Raji (cell line): Measurements from ENCODE around the gene SGSH.

ENCODE experiments used
- POLR2A ChIP-seq: IDR thresholded peaks from 2 replicates; pipeline ENCODE4 v1.6.1; 2011; ENCODE audit warnings: low read depth, low read length, control low read depth; ENCODE audit not compliant: insufficient read depth

The SGSH gene

GRCh38 chr17:80191192-80191591 is 28.9 kb downstream of the SGSH start:
- TF ChIP-seq POLR2A, result no peak

GRCh38 chr17:80190716-80191115 is 29.4 kb downstream of the SGSH start:
- TF ChIP-seq POLR2A, result no peak

DNA sequence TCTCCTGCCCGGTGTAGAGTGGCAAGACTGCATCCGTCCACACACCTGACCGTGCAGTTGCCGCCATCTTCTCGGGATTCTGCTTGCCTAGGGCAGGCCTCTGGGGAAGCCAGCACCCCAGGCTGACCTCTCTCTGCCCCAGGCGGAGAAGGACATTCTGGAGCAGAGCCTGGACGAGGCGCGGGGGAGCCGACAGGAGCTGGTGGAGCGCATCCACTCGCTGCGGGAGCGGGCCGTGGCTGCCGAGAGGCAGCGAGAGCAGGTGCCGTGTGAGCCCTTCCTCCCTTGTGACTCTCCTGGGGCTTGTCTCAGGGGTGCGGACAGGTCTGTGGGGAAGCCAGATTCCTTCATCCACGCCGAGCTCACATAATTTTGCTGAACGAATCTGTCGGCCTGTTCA is 30.5 kb downstream of the SGSH start:
- TF ChIP-seq POLR2A, result no peak

DNA sequence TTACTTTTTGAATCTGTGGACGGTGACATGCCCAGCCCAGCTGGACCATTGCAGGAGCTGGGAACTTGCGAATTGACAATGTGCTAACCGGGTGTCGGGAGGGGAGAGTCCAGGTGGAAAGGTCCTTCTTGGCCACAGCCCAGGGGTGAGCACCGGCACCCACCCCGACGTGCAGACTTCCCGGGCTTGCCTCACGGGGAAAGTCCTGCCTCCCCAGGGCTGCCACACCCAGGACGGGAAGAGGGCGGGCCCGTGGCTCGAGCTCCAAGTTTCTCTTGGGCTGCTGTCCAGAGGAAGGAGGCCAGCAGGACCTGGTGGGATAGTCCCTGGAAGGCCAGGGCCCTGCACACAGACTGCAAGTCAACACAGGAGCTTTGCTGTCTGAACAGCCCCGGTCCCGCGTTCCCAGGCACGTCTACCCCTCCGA is 32.6 kb downstream of the SGSH start:
- no peak for TF ChIP-seq POLR2A

DNA sequence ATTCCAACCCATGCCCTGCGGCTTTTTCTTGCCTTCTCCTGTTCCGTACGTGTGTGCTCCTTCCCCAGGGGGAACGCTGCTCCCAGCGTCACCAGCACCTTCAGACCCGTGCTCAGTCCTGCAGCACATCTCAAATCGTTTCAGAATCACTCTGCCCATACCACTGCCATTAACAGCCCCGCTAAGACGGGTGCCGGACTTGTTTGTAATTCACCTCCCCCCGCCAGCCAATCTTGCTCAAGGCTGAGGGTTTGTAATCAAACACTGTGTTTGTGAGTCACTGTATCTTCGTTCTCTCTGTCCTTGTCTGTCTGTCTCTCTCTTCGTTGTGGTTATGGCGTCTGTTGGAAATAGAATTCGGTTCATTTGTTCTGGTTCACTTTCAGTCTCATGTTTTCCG is 33.0 kb downstream of the SGSH start:
- TF ChIP-seq POLR2A, result no peak

- no peak for TF ChIP-seq POLR2A
These were observed 34.2 kb downstream of the SGSH start for GRCh38 chr17:80185968-80186367.

- no peak for TF ChIP-seq POLR2A
These were observed 35.8 kb downstream of the SGSH start for GRCh38 chr17:80184423-80184714.

GRCh38 chr17:80183581-80184422 is 36.3 kb downstream of the SGSH start:
- no peak for TF ChIP-seq POLR2A

DNA sequence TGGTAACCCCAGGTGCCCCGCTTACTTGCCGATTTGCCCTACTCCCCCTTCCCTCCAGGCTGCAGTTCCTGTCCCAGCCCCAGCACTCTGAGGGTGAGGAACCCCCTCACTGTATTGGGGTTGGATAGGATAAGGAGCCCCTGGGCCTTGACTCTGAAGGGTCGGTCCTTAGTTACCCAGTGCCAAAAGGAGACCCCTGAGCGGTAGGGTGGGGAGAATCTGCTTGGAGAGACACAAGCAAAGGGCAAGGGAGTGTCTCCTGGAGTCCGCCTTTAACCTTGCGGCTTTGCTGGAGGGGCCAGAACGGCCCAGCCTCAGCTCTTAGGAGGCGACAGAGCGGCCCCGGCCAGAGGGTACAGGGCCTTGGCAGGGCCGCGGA is 37.3 kb downstream of the SGSH start:
- no peak for TF ChIP-seq POLR2A

DNA sequence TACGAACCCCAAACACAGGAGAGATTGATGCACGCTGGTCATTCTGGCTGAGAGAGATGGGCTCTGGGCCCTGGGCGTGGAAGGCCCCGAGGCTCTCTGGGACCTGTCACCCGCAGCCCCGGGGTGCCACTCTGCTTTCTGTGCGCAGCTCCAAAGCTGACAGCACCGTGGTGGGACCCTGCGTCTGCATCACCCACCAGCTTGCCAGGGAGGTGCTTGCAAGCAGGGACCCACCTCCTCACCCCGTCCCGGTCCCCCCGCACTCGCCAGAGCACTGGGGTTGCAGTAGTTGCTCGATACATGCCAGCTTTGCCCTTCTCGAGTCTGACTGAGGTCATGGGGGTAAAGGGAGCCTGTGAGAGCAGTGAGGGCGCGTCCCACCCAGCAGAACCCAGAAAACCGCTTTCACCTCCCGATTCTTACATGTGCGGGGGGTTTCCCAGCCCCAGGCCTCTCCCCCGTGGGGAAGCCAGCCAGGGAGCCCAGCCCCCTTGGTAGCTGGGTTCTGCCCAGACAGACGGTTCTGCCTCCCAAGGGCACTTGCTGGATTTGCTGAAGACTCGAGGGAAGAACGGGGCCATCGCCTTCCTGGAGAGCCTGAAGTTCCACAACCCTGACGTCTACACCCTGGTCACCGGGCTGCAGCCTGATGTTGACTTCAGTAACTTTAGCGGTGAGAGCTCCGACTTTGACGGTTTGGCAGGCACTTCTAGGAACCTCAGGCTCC is 37.9 kb downstream of the SGSH start:
- no peak for TF ChIP-seq POLR2A

DNA sequence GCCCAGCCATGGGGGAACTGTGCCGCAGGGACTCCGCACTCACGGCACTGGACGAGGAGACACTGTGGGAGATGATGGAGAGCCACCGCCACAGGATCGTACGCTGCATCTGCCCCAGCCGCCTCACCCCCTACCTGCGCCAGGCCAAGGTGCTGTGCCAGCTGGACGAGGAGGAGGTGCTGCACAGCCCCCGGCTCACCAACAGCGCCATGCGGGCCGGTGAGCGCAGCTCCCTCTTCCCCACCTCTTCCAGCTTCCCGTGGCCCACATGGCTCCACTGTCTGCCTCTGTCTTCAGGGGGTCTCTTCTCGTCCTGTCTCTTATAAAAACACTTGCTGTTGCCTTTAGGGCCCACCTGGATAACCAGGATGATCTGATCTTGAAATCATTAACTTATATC is 38.7 kb downstream of the SGSH start:
- TF ChIP-seq POLR2A, result no peak

DNA sequence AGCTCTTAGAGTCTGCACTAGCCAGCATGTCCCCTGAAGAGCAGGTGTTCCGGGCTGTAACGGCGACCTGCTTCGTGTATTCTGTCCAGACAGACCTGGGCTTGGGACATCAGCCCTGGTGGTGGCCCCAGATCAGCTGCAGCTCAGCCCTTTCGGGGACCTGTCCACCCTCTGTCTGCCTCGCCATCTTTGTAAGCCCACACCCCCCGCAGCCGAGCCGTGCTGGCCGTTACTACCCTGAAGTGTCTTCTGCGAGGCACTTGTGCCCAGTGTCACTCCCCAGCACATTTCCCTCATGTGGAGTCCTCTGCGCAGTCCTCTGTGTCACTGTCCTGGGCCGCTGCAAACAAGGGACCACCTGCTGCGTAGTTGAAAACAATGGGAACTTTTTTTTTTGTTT is 39.9 kb downstream of the SGSH start:
- no peak for TF ChIP-seq POLR2A

DNA sequence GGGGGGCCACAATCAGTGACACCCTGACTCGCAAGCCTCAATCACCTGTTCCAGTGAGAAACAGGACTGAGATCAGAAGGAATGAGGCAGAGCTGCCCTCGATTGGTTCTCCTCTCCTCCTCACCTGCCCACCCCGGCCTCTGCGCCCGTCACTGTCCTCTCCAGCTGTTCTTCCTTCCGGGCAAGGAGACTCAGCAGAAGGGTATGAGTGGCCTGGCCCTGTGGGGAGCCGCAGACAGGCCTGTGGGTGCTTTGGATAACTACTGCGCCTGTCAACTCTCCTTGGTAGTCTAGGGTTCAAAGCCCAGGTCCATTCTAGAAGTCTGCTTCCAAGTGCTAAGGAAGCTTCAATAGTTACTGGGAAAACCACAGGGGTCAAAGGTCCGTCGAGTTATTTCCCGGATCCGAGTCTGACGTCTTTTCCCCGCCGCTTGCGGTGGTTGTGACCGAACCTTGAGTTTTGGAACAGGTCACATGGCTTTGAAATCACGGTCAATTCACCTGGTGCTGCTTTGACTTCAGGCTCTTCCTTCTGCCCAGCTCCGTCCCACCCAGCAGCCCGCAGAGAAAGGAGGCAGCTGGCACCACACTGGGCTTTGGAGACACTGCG is 42.0 kb downstream of the SGSH start:
- no peak for TF ChIP-seq POLR2A

GRCh38 chr17:80176757-80177156 is 43.4 kb downstream of the SGSH start:
- TF ChIP-seq POLR2A, result no peak

GRCh38 chr17:80173916-80174315 is 46.2 kb downstream of the SGSH start:
- no peak for TF ChIP-seq POLR2A

- no peak for TF ChIP-seq POLR2A
These were observed 47.0 kb downstream of the SGSH start for GRCh38 chr17:80173126-80173525.
